Thoracic aorta (tissue), 2 donors: ENCODE measurements around the gene POLN. TPM values are rescaled to one million over a fixed set of nuclear protein-coding genes. Genes with fewer than 3 reads are reported as not detected.
"Not testable (repeated sequence)": the region's sequence is repeated elsewhere in the genome, so short reads cannot be mapped to it uniquely, and the experiment has no call there.

Source experiments
- ATAC-seq: fragments of 150-250 bp; one replicate; pipeline ENCODE4 v1.8.0; 2017; ENCODE audit warnings: low read depth; ENCODE audit not compliant: insufficient number of reproducible peaks, low FRiP score
- DNase-seq: peaks from one replicate; pipeline ENCODE4 v3.0.0-alpha.2; 2020; ENCODE audit warnings: low spot score
- H3K27ac ChIP-seq, 2 donors: fragments of 200-600 bp; sonication (generic); 1 replicate in 1 of 2; 2 replicates in 1 of 2; pipeline ENCODE4 v1.5.1; 2016; ENCODE audit warnings: mild to moderate bottlenecking in 2 of 2, moderate library complexity in 2 of 2
- H3K27me3 ChIP-seq: fragments of 200-600 bp; sonication (generic); replicated peaks from 2 replicates; pipeline ENCODE4 v1.6.0; 2016; ENCODE audit warnings: mild to moderate bottlenecking; ENCODE audit not compliant: insufficient read depth
- H3K36me3 ChIP-seq: fragments of 200-600 bp; sonication (generic); one replicate; pipeline ENCODE4 v1.5.1; 2016
- H3K4me1 ChIP-seq, 2 donors: fragments of 200-600 bp; sonication (generic); 1 replicate in 1 of 2; 2 replicates in 1 of 2; pipeline versions ENCODE4 v1.5.1 to v1.6.0; 2016; ENCODE audit warnings: low read depth in 2 of 2, mild to moderate bottlenecking in 1 of 2; ENCODE audit not compliant: control insufficient read depth in 1 of 2
- H3K4me3 ChIP-seq: fragments of 200-600 bp; sonication (generic); 2 replicates; pipeline ENCODE4 v1.5.1; 2016; ENCODE audit warnings: mild to moderate bottlenecking
- H3K9me3 ChIP-seq: fragments of 200-600 bp; sonication (generic); 2 replicates; pipeline ENCODE4 v1.5.1; 2016
- CTCF ChIP-seq: fragments of 200-600 bp; sonication (generic); IDR thresholded peaks from one replicate; pipeline ENCODE4 v1.5.1; 2019; ENCODE audit warnings: antibody characterized with exemption
- total RNA-seq, 2 donors: library from RNA; depleted of rRNA; stranded (reverse); fragments of >200 nt; gene quantifications; one replicate each; pipeline versions ENCODE4 v1.1.0 to v1.2.3, GENCODE V29; 2016

POLN gene
- total RNA-seq, 2 donors from 2014 or later = 3.2 to 3.5 TPM

GRCh38 chr4:2280531-2281300 is 38.8 kb upstream of the POLN start:
- no peak for TF ChIP-seq CTCF
- Histone ChIP-seq H3K9me3 (no peaks in the 10 kb centered on the region), H3K27me3 (no peaks in the 10 kb centered on the region), H3K27ac (no peak overlapping the region), H3K4me1 (no peaks in the 10 kb centered on the region), H3K36me3 (no peaks in the 10 kb centered on the region), H3K4me3 (no peak overlapping the region)
- DNase-seq (no peak), ATAC-seq (no peak)

DNA sequence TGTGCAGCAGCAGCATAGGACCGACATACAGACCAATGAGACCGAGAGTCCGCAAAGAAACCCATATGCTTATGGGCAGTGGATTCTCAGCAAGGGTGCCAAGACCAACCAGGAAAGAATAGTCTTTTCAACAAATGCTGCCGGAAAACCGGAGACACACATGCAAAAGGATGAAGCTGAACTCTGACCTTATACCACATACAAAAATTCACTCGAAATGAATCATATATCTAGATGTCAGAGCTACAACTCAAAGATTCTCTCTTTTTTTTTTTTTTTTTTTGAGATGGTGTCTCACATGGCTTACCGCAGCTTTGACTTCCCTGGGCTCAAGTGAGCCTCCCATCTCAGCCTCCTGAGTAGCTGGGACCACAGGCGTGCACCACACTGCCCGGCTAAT is 36.0 kb upstream of the POLN start:
- H3K27me3 ChIP-seq = no peaks in the 10 kb centered on the region
- no peak overlapping the region for H3K4me3 ChIP-seq
- no peaks in the 10 kb centered on the region for H3K9me3 ChIP-seq
- no peak for TF ChIP-seq CTCF
- ATAC-seq = no peak
- no peak for DNase-seq
- no peak overlapping the region for H3K27ac ChIP-seq
- H3K36me3 ChIP-seq = no peaks in the 10 kb centered on the region
- no peaks in the 10 kb centered on the region for H3K4me1 ChIP-seq

GRCh38 chr4:2276581-2277325 is 34.8 kb upstream of the POLN start:
- no peak for DNase-seq
- Histone ChIP-seq H3K27ac (no peak overlapping the region), H3K36me3 (no peaks in the 10 kb centered on the region), H3K4me3 (no peak overlapping the region), H3K4me1 (no peaks in the 10 kb centered on the region), H3K27me3 (no peaks in the 10 kb centered on the region), H3K9me3 (no peaks in the 10 kb centered on the region)
- no peak for ATAC-seq
- no peak for TF ChIP-seq CTCF

DNA sequence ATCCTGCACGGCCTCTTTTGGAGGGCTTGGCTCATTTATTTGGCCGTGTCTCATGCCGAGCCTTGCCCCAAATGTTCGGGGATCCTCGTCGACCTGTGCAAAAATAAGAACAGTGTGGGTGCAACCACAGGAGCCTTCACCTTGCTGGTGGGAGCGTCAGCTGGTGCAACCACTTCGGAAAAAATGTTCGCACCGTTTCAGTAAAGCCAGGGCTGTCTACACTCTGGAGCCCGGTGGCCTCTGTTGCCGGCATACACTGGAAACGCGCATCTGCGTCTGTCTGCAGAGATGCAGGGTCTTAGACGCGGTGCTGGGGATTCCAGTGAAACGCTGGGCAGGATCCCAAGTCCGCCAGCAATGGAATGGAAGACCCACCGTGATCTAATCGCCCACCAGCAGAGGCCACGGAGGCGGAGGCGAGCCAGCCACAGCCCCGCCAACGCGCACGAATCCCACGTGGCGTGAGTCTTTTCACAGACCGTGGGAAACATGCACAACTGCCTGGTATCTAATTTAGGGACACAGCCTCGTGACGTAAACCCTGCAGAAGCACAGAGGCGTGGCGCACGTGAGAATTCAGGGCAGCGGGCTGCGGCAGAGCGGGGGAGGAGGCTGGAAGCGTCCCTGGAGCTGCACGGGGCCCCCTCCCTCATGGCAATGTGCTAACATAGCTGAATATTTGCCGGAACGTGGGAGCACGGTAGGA is 33.8 kb upstream of the POLN start:
- Histone ChIP-seq H3K27ac (no peak overlapping the region), H3K27me3 (no peaks in the 10 kb centered on the region), H3K4me1 (no peaks in the 10 kb centered on the region), H3K9me3 (no peaks in the 10 kb centered on the region), H3K36me3 (no peaks in the 10 kb centered on the region), H3K4me3 (no peak overlapping the region)
- DNase-seq (no peak), ATAC-seq (no peak)
- no peak for TF ChIP-seq CTCF

GRCh38 chr4:2275044-2275397 is 33.1 kb upstream of the POLN start:
- H3K4me3 ChIP-seq, H3K4me1 ChIP-seq, H3K9me3 ChIP-seq, H3K27me3 ChIP-seq, H3K36me3 ChIP-seq, DNase-seq, ATAC-seq, H3K27ac ChIP-seq: not testable (repeated sequence)
